K562 (cell line): ENCODE results near the gene UNC5C. TPM values are rescaled to one million over a fixed set of nuclear protein-coding genes. Genes with fewer than 3 reads are reported as not detected.

Experiments used
- ATAC-seq: fragments of 200-7000 bp; cut with Tn5 transposase; 3 replicates; pipeline ENCODE4 v1.9.1; 2020; ENCODE audit warnings: moderate library complexity
- BruUV-seq: library from RNA; stranded (reverse); fragments of 400-500 nt; replicated peaks from 2 replicates; lab custom pipeline; 2021; lab: Mats Ljungman, UMichigan
- CTCF ChIA-PET: fragments of 300-600 bp; formaldehyde crosslinking; extraction: SDS; loops from one replicate; lab custom pipeline; 2021; ENCODE audit warnings: low intra/inter-chr PET ratio; lab: Yijun Ruan, JAX
- POLR2A ChIA-PET: fragments of 300-600, 350-650 bp; sonication (Branson Sonifier 250); formaldehyde crosslinking; extraction: SDS; loops from one replicate; lab custom pipeline; 2021; ENCODE audit warnings: antibody characterized with exemption, inconsistent platforms; lab: Yijun Ruan, JAX
- DNase-seq, 4 experiments: peaks; one replicate each; pipeline versions ENCODE4 v3.0.0 to v3.0.0-alpha.2; 2011 to 2018; ENCODE audit warnings: low spot score in 3 of 4, mixed read lengths in 3 of 4; ENCODE audit errors: extremely low read depth in 1 of 4
- FAIRE-seq: peaks from 2 replicates; lab custom pipeline; 2011; peaks lifted over from hg19 to GRCh38; lab: Jason Lieb, UNC
- H2AFZ ChIP-seq: 2 replicates; pipeline ENCODE4 v1.6.0; 2011; ENCODE audit warnings: low read depth, low read length, control low read depth, inconsistent platforms
- H3K27ac ChIP-seq: fragments of 200-600 bp; 3 replicates; pipeline ENCODE4 v1.8.0; 2011; ENCODE audit warnings: low read depth, mild to moderate bottlenecking, control low read depth, inconsistent platforms, low read length, moderate library complexity, mixed read lengths; ENCODE audit errors: extremely low read depth
- H3K27me3 ChIP-seq, 2 experiments: fragments of 300-600 bp in 1 of 2; 2 replicates in 1 of 2; 3 replicates in 1 of 2; pipeline versions ENCODE4 v1.6.0 to v1.8.0; 2011; ENCODE audit warnings: inconsistent platforms in 2 of 2, low read length in 2 of 2, mild to moderate bottlenecking in 1 of 2, mixed read lengths in 1 of 2, moderate library complexity in 1 of 2; ENCODE audit not compliant: control insufficient read depth in 2 of 2, insufficient read depth in 2 of 2
- H3K36me3 ChIP-seq: fragments of 300-600 bp; 3 replicates; pipeline ENCODE4 v1.8.0; 2011; ENCODE audit warnings: mild to moderate bottlenecking, low read length, inconsistent platforms; ENCODE audit not compliant: control insufficient read depth, insufficient read depth
- H3K4me1 ChIP-seq, 2 experiments: fragments of 200-600 bp in 1 of 2; replicated peaks in 1 of 2; 2 replicates in 1 of 2; 3 replicates in 1 of 2; pipeline versions ENCODE4 v1.5.1 to v1.8.0; 2011; ENCODE audit warnings: inconsistent platforms in 2 of 2, low read length in 2 of 2, mild to moderate bottlenecking in 1 of 2, mixed read lengths in 1 of 2, moderate library complexity in 1 of 2; ENCODE audit not compliant: control insufficient read depth in 2 of 2, insufficient read depth in 2 of 2
- H3K4me2 ChIP-seq: 2 replicates; pipeline ENCODE4 v1.6.1; 2011; ENCODE audit warnings: low read length, control low read depth, inconsistent platforms, mixed read lengths; ENCODE audit not compliant: insufficient read depth
- H3K4me3 ChIP-seq: fragments of 200-600 bp; sonication (generic), shearing (Covaris generic); 2 replicates; pipeline ENCODE4 v1.5.1; 2016; ENCODE audit warnings: control low read depth, inconsistent platforms
- H3K79me2 ChIP-seq: fragments of 200-600 bp; 3 replicates; pipeline ENCODE4 v1.8.0; 2011; ENCODE audit warnings: low read length, inconsistent platforms; ENCODE audit not compliant: control insufficient read depth, insufficient read depth
- H3K9ac ChIP-seq, 2 experiments: 2 replicates each; pipeline versions ENCODE4 v1.6.0 to v1.6.1; 2011; ENCODE audit warnings: low read depth in 2 of 2, low read length in 2 of 2, control low read depth in 1 of 2, inconsistent platforms in 1 of 2, mild to moderate bottlenecking in 1 of 2, mixed read lengths in 1 of 2; ENCODE audit not compliant: insufficient read depth in 1 of 2
- H3K9me1 ChIP-seq: one replicate; pipeline ENCODE4 v1.6.0; 2011; ENCODE audit warnings: inconsistent platforms, mild to moderate bottlenecking, low read length, moderate library complexity; ENCODE audit not compliant: control insufficient read depth, insufficient read depth
- H3K9me3 ChIP-seq: replicated peaks from 2 replicates; pipeline ENCODE4 v1.5.1; 2011; ENCODE audit warnings: low read depth, low read length, inconsistent platforms; ENCODE audit not compliant: control insufficient read depth, insufficient read depth
- H4K20me1 ChIP-seq: replicated peaks from 2 replicates; pipeline ENCODE4 v1.6.1; 2011; ENCODE audit warnings: low read length, inconsistent platforms, mixed read lengths; ENCODE audit not compliant: control insufficient read depth, insufficient read depth
- BCOR ChIP-seq: fragments of 450-650 bp; IDR thresholded peaks from 2 replicates; pipeline ENCODE4 v1.6.1; 2016
- CEBPZ ChIP-seq: fragments of 150-350 bp; IDR thresholded peaks from 2 replicates; pipeline ENCODE4 v1.6.1; 2014; ENCODE audit warnings: low read depth, mild to moderate bottlenecking, low read length, borderline replicate concordance
- CHD2 ChIP-seq: IDR thresholded peaks from 2 replicates; pipeline ENCODE4 v1.6.1; 2011; ENCODE audit warnings: low read depth, low read length
- E2F4 ChIP-seq: sonication (generic); formaldehyde crosslinking; IDR thresholded peaks from 2 replicates; pipeline ENCODE4 v1.8.0; 2022; ENCODE audit warnings: mild to moderate bottlenecking, low read depth, missing genetic modification reagents
- FUS ChIP-seq: fragments of 200-400 bp; formaldehyde crosslinking; optimal IDR thresholded peaks from 2 replicates; pipeline ENCODE3; 2017; ENCODE audit warnings: low read depth, low read length
- L3MBTL2 ChIP-seq: fragments of 450-650 bp; IDR thresholded peaks from 2 replicates; pipeline ENCODE4 v1.6.1; 2016; ENCODE audit warnings: mild to moderate bottlenecking, moderate library complexity
- MCM2 ChIP-seq: fragments of 450-650 bp; IDR thresholded peaks from 2 replicates; pipeline ENCODE4 v1.6.1; 2017; ENCODE audit warnings: low read depth, mild to moderate bottlenecking
- MECOM ChIP-seq: fragments of 250-450 bp; sonication (Bioruptor Pico); IDR thresholded peaks from 2 replicates; pipeline ENCODE4 v1.8.0; 2022; ENCODE audit warnings: inconsistent platforms
- POLR2B ChIP-seq: fragments of 450-650 bp; IDR thresholded peaks from 2 replicates; pipeline ENCODE4 v1.6.1; 2018; ENCODE audit warnings: low read depth; ENCODE audit not compliant: partially characterized antibody
- TAF9B ChIP-seq: fragments of 450-650 bp; IDR thresholded peaks from 2 replicates; pipeline ENCODE4 v1.6.1; 2018; ENCODE audit warnings: mild to moderate bottlenecking; ENCODE audit not compliant: partially characterized antibody
- TAL1 ChIP-seq: fragments of 450-650 bp; IDR thresholded peaks from 2 replicates; pipeline ENCODE4 v1.6.1; 2016; ENCODE audit warnings: mild to moderate bottlenecking
- TCF3 ChIP-seq: sonication (generic); formaldehyde crosslinking; IDR thresholded peaks from 2 replicates; pipeline ENCODE4 v1.4.0; 2020; ENCODE audit warnings: mild to moderate bottlenecking, missing genetic modification reagents
- TFE3 ChIP-seq: fragments of 450-650 bp; formaldehyde crosslinking; IDR thresholded peaks from 2 replicates; pipeline ENCODE4 v1.4.0; 2020; ENCODE audit warnings: mild to moderate bottlenecking, mixed read lengths
- ZC3H11A ChIP-seq: IDR thresholded peaks from 2 replicates; pipeline ENCODE4 v1.6.1; 2012; ENCODE audit warnings: low read depth, low read length, improper control_type of control experiment
- ZFP1 ChIP-seq: fragments of 450-650 bp; formaldehyde crosslinking; IDR thresholded peaks from 2 replicates; pipeline ENCODE4 v1.4.0; 2020; ENCODE audit warnings: mild to moderate bottlenecking, mixed read lengths
- ZNF12 ChIP-seq: sonication (generic); formaldehyde crosslinking; IDR thresholded peaks from 2 replicates; pipeline ENCODE4 v1.4.0; 2020; ENCODE audit warnings: mild to moderate bottlenecking, missing genetic modification reagents
- WGBS: fragments of 100-300 bp; shearing (Covaris generic); methylation state at CpG from one replicate; pipeline ENCODE4 v1.1.6; 2016; ENCODE audit warnings: low coverage, mixed read lengths; ENCODE audit not compliant: insufficient coverage; ENCODE audit errors: missing lambda C conversion rate; 5-methylcytosine and 5-hydroxymethylcytosine counted together
- in situ Hi-C: fragments of 300-500 bp; cut with MboI; formaldehyde crosslinking; loops from 4 replicates; pipeline ENCODE4 v1.15.0; 2018; ENCODE audit warnings: inconsistent platforms, mixed read lengths
- intact Hi-C: fragments of 100-400 bp; cut with micrococcal nuclease; formaldehyde crosslinking; loops from 2 replicates; pipeline ENCODE4 v1.14.2; 2022
- polyA plus RNA-seq, 8 experiments: library from polyadenylated mRNA; depleted of rRNA in 4 of 8; stranded (reverse) in 5 of 8; unstranded in 3 of 8; fragments of >200 nt; fragmentation: Nextera tagmentation in 2 of 8; fragmentation: Illumina TruSeq in 1 of 8; extraction: Ambion mirVana in 2 of 8; extraction: Trizol in 1 of 8; gene quantifications; 2 replicates each; pipeline versions ENCODE4 v1.2.1 to v1.2.3, GENCODE V29; 2011 to 2014; ENCODE audit warnings: inconsistent platforms in 1 of 8, missing spikeins in 1 of 8
- total RNA-seq, 7 experiments: library from RNA; depleted of rRNA in 6 of 7; stranded (reverse); fragments of >200 nt in 6 of 7; fragmentation: Illumina TruSeq in 2 of 7; extraction: Trizol in 2 of 7; gene quantifications; 2 replicates each; pipeline versions ENCODE4 v1.2.1 to v1.2.3, GENCODE V29; 2011 to 2021; ENCODE audit warnings: low replicate concordance in 1 of 7
- TF ChIP-seq, protein P1 (sequence below): sonication (generic); formaldehyde crosslinking; IDR thresholded peaks from 2 replicates; pipeline ENCODE4 v1.8.1; 2023; ENCODE audit warnings: mild to moderate bottlenecking, missing genetic modification reagents, moderate library complexity

UNC5C gene
- total and polyA plus RNA-seq, 9 of the 15 experiments (the other 6 are each of a cell fraction or from before 2014, with no cell fraction given), result under 0.01 to 0.10 (median 0.03) TPM; not detected in 1

DNA sequence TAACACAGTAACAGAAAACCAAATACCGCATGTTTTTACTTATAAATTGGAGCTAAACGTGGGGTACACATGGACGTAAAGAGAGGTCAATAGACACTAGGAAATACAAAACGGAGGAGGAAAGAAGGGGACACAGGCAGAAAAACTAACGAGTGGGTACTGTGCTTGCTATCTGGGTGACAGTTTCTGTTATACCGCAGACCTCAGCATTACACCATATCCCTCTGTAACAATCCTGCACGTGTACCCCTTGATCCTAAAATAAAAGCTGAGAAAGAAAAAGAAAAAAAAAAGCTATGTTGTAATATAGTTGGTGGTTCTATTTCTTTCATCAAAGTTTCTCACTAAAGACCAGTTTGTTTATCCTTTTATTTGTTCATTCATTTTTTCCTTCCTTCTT lies 47.9 kb upstream of the UNC5C start:
- H3K9me3 ChIP-seq, result no peaks in the 10 kb centered on the region
- no peak overlapping the region for H2AFZ ChIP-seq
- WGBS, result 2% methylated on average over 6 of the region's 7 CpGs
- no peaks in the 10 kb centered on the region for H3K79me2 ChIP-seq
- in situ Hi-C loops, result no loop called here
- DNase-seq, result no peak
- BruUV-seq, result no TSS peak
- H3K27ac ChIP-seq, result no peak overlapping the region
- no peaks in the 10 kb centered on the region for H3K4me1 ChIP-seq
- intact Hi-C loops, result no loop called here
- no peaks in the 10 kb centered on the region for H3K9me1 ChIP-seq
- CTCF ChIA-PET, result no interaction called here
- no peaks in the 10 kb centered on the region for H3K27me3 ChIP-seq
- H3K9ac ChIP-seq, result no peak overlapping the region
- no peak overlapping the region for H3K4me3 ChIP-seq
- POLR2A ChIA-PET, result no interaction called here
- H3K4me2 ChIP-seq, result no peak overlapping the region
- no peaks in the 10 kb centered on the region for H4K20me1 ChIP-seq
- no peak for FAIRE-seq
- TF ChIP-seq TAL1 (no peak), MECOM (CRISPR knock-in tag) (no peak), TAF9B (no peak), MCM2 (no peak), TCF3 (CRISPR knock-in tag) (no peak), ZNF12 (CRISPR knock-in tag) (no peak), ZFP1 (CRISPR knock-in tag) (no peak), FUS (no peak), TFE3 (CRISPR knock-in tag) (no peak), ZC3H11A (no peak), E2F4 (no peak), BCOR (no peak), L3MBTL2 (no peak), CEBPZ (no peak), POLR2B (no peak), CHD2 (no peak)
- TF ChIP-seq, protein P1, sequence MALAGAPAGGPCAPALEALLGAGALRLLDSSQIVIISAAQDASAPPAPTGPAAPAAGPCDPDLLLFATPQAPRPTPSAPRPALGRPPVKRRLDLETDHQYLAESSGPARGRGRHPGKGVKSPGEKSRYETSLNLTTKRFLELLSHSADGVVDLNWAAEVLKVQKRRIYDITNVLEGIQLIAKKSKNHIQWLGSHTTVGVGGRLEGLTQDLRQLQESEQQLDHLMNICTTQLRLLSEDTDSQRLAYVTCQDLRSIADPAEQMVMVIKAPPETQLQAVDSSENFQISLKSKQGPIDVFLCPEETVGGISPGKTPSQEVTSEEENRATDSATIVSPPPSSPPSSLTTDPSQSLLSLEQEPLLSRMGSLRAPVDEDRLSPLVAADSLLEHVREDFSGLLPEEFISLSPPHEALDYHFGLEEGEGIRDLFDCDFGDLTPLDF (CRISPR knock-in tag), result no peak
- no peaks in the 10 kb centered on the region for H3K36me3 ChIP-seq
- ATAC-seq, result no peak
